ENCODE measurements around the gene ALCAM.

DNA sequence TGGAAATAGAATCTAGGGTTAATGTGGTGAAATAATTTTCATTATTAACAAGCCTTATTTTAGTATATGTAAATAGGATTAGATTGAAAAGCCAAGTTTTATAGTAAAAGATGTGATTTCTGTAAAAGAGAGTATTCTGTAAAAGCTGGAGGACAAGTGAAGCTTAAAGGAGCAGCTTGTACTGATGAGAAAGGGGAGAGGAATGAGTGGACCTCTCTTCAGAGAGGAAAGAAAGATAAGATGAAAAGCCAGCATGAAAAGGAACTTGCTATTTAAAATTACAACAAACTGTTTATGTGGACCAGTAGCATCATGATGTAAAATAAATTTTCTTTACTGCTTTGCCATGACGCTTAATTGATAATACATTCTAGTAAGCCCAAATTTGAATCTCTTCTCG lies 18.5 kb downstream of the ALCAM start:
- TF ChIP-seq, protein P1, sequence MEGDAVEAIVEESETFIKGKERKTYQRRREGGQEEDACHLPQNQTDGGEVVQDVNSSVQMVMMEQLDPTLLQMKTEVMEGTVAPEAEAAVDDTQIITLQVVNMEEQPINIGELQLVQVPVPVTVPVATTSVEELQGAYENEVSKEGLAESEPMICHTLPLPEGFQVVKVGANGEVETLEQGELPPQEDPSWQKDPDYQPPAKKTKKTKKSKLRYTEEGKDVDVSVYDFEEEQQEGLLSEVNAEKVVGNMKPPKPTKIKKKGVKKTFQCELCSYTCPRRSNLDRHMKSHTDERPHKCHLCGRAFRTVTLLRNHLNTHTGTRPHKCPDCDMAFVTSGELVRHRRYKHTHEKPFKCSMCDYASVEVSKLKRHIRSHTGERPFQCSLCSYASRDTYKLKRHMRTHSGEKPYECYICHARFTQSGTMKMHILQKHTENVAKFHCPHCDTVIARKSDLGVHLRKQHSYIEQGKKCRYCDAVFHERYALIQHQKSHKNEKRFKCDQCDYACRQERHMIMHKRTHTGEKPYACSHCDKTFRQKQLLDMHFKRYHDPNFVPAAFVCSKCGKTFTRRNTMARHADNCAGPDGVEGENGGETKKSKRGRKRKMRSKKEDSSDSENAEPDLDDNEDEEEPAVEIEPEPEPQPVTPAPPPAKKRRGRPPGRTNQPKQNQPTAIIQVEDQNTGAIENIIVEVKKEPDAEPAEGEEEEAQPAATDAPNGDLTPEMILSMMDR (IDR thresholded peaks at IDR 0.05): no peak
- no peak for TF ChIP-seq ZFX (IDR thresholded peaks at IDR 0.05; ENCODE audit: borderline replicate concordance)
